Muscle of leg (tissue), 11 donors: Measurements from ENCODE around the gene LYRM4. TPM values are rescaled to one million over a fixed set of nuclear protein-coding genes. Genes with fewer than 3 reads are reported as not detected.

ENCODE experiments used
- DNase-seq: peaks from one replicate; pipeline ENCODE4 v3.0.0; 2013
- H3K27ac ChIP-seq: one replicate; pipeline ENCODE4 v1.5.1; 2013; ENCODE audit warnings: mild to moderate bottlenecking, low read length, control low read depth
- H3K27me3 ChIP-seq: one replicate; pipeline ENCODE4 v1.6.1; 2013; ENCODE audit warnings: low read length; ENCODE audit not compliant: control insufficient read depth, insufficient read depth
- H3K36me3 ChIP-seq: one replicate; pipeline ENCODE4 v1.6.1; 2013; ENCODE audit warnings: low read length; ENCODE audit not compliant: control insufficient read depth, insufficient read depth
- H3K4me1 ChIP-seq: one replicate; pipeline ENCODE4 v1.6.1; 2013; ENCODE audit warnings: low read length; ENCODE audit not compliant: control insufficient read depth, insufficient read depth
- H3K4me3 ChIP-seq: one replicate; pipeline ENCODE4 v1.5.1; 2013; ENCODE audit warnings: low read length, control low read depth
- H3K9me3 ChIP-seq: replicated peaks from 2 replicates; pipeline ENCODE4 v1.6.1; 2013; ENCODE audit warnings: low read depth, low read length; ENCODE audit not compliant: control insufficient read depth
- WGBS: methylation state at CpG from one replicate; pipeline ENCODE4 v1.1.5; 2013; ENCODE audit warnings: missing lambda C conversion rate; ENCODE audit not compliant: insufficient coverage; 5-methylcytosine and 5-hydroxymethylcytosine counted together
- polyA plus RNA-seq, 8 donors: library from polyadenylated mRNA; unstranded; fragments of 120-200 nt; gene quantifications; one replicate each; pipeline versions ENCODE4 v1.2.1 to v1.2.3, GENCODE V29; 2013; ENCODE audit warnings: inconsistent platforms in 1 of 8, low replicate concordance in 1 of 8; ENCODE audit not compliant: insufficient read length in 8 of 8, insufficient read depth in 1 of 8
- total RNA-seq: library from RNA; stranded (reverse); fragments of 120-200 nt; gene quantifications from one replicate; pipeline ENCODE4 v1.2.4, GENCODE V29; 2013

The LYRM4 gene
- total and polyA plus RNA-seq, 9 donors = 21.8 to 36.6 (median 29.4) TPM

- H3K9me3 ChIP-seq = no peaks in the 10 kb centered on the region
- H3K27me3 ChIP-seq = no peaks in the 10 kb centered on the region
- H3K4me1 ChIP-seq = no peaks in the 10 kb centered on the region
- DNase-seq = no peak
- no peak overlapping the region for H3K4me3 ChIP-seq
- WGBS = 56% methylated on average over 2 of the region's 4 CpGs
- H3K27ac ChIP-seq = no peak overlapping the region
- no peaks in the 10 kb centered on the region for H3K36me3 ChIP-seq
Measured at GRCh38 chr6:5230081-5230480, 30.7 kb downstream of the LYRM4 start.

DNA sequence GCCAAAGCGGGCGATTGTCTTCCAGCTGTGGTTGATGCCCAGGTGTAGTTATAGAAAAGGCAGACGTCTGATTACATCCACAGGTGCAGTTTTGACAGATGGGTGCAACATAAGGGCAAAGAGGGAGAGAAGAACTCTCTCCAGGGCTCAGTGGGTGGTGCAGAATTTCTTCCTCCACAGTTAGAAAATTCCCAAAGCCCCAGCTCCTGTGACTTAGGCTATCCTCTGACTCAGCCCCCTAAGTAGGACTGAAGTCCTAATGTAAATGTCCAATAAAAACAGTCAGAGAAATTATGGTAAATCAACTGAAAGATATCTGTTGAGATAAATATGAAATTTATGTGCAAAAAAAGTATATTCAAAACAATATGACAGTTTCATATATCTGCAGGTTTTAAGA, 31.4 kb downstream of the LYRM4 start:
- Histone ChIP-seq H3K36me3 (no peaks in the 10 kb centered on the region), H3K4me1 (no peaks in the 10 kb centered on the region), H3K9me3 (no peaks in the 10 kb centered on the region), H3K27me3 (no peaks in the 10 kb centered on the region), H3K4me3 (no peak overlapping the region), H3K27ac (no peak overlapping the region)
- no peak for DNase-seq
- WGBS = 92% methylated on average over 2 of the region's 3 CpGs

GRCh38 chr6:5223309-5223708, 37.4 kb downstream of the LYRM4 start:
- Histone ChIP-seq H3K27ac (no peak overlapping the region), H3K36me3 (no peaks in the 10 kb centered on the region), H3K4me1 (peaks cover 4% of the 10 kb centered on the region), H3K9me3 (no peaks in the 10 kb centered on the region), H3K27me3 (no peaks in the 10 kb centered on the region), H3K4me3 (no peak overlapping the region)
- no peak for DNase-seq
- 100% methylated on average over 2 of the region's 6 CpGs for WGBS

DNA sequence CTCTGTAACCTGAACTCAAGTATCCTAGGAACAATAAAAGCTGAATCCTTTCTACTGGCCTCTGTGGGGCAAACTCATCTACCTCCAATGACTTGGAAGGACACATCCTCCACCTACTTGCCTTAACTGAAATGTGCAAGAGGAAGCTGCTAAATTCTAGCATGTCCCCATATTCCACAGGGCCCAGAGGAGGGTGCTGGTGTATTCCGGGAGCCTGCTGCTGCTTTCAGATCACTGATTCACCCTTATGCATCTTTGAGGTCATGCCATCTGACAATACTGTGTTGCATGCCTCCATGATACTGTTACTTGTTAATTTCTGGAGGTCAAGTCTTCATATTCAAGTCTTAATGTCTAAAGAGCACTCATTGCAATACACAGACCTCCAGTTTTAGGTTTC, 40.3 kb downstream of the LYRM4 start:
- Histone ChIP-seq H3K4me1 (peaks cover 4% of the 10 kb centered on the region), H3K27ac (no peak overlapping the region), H3K4me3 (no peak overlapping the region), H3K36me3 (peaks cover 2% of the 10 kb centered on the region), H3K9me3 (no peaks in the 10 kb centered on the region), H3K27me3 (no peaks in the 10 kb centered on the region)
- no CpG with 5 or more reads among the region's 1 CpG for WGBS
- no peak for DNase-seq

GRCh38 chr6:5219011-5219691, 41.6 kb downstream of the LYRM4 start:
- 60% methylated on average over 1 of the region's 5 CpGs for WGBS
- peak; percentile 91 for DNase-seq

GRCh38 chr6:5217356-5217755, 43.4 kb downstream of the LYRM4 start:
- H3K27ac ChIP-seq = no peak overlapping the region
- H3K9me3 ChIP-seq = no peaks in the 10 kb centered on the region
- peaks cover 7% of the 10 kb centered on the region for H3K36me3 ChIP-seq
- H3K27me3 ChIP-seq = no peaks in the 10 kb centered on the region
- no peak overlapping the region for H3K4me3 ChIP-seq
- 80% methylated on average over 1 of the region's 2 CpGs for WGBS
- peaks cover 9% of the 10 kb centered on the region for H3K4me1 ChIP-seq
- no peak for DNase-seq

More at GRCh38 chr6:5219011-5219691, 41.6 kb downstream of the LYRM4 start:
- Histone ChIP-seq H3K27ac (peak overlapping the region; percentile 60), H3K4me1 (peaks cover 4% of the 10 kb centered on the region), H3K36me3 (peaks cover 2% of the 10 kb centered on the region), H3K4me3 (no peak overlapping the region), H3K27me3 (no peaks in the 10 kb centered on the region), H3K9me3 (no peaks in the 10 kb centered on the region)

DNA sequence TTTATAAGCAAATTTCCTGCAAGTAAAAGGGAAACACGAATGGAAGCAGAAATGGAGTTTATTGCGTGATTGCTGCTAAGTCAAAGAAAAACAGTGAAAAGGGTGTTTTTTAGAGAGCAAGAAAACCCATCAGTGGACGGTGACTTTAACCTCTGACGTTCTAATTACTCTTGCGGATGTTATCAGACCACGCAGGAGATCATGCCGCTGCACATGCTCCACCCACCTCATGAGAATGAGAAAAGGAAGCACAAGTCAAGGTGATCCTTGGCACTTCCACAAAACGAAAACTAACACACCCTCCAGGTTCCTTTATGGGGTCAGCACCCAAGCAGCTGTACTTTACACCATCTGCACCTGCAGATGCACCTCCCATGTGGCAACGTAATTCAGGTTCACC, 45.0 kb downstream of the LYRM4 start:
- peaks cover 7% of the 10 kb centered on the region for H3K36me3 ChIP-seq
- no peaks in the 10 kb centered on the region for H3K27me3 ChIP-seq
- WGBS = 63% methylated on average over 3 of the region's 9 CpGs
- peaks cover 9% of the 10 kb centered on the region for H3K4me1 ChIP-seq
- H3K4me3 ChIP-seq = no peak overlapping the region
- no peak for DNase-seq
- no peak overlapping the region for H3K27ac ChIP-seq
- H3K9me3 ChIP-seq = no peaks in the 10 kb centered on the region

DNA sequence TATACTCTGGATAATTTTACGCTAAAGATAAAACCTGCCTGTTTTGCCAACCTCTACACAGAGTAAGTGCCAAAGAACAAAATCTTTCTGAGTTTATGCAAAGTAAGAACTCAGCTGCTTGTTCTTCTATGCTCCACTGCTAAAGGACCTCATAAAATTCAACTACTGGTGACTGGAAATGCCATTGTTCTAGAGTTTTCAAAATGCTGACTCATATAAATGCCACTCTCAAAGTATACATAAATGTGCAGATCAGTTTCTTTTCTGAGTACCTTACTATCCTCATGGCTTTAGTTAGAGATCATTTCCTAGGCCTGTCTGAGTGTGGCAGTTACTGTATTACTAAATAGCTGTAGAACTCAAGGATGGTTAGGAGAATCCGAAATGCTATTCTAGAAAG, 45.6 kb downstream of the LYRM4 start:
- H3K9me3 ChIP-seq = no peaks in the 10 kb centered on the region
- no peak for DNase-seq
- no peak overlapping the region for H3K27ac ChIP-seq
- H3K4me3 ChIP-seq = no peak overlapping the region
- peaks cover 9% of the 10 kb centered on the region for H3K4me1 ChIP-seq
- WGBS = no CpG with 5 or more reads among the region's 2 CpGs
- H3K27me3 ChIP-seq = no peaks in the 10 kb centered on the region
- H3K36me3 ChIP-seq = peaks cover 7% of the 10 kb centered on the region

- WGBS = 42% methylated on average over 5 of the region's 10 CpGs
- no peak overlapping the region for H3K27ac ChIP-seq
Measured at GRCh38 chr6:5214570-5215052, 46.1 kb downstream of the LYRM4 start.

DNA sequence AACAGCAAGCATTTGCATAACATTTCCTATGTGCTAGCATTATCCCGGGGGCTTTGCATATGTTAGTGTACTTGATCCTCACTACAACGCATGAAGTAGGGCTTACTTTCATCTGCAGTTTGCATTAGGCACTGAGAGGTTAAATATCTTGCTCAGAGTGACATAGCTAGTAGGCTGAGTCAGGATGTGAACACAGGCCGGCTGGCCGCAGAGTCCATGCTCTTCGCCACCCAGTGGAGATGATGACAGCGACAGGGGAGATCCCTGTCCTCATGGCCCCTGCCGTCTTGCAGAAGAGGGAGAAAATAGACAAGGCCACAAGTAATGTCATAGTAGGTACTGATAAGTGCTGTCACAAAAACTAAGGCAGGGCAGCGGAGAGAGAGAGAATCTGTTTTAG, 46.9 kb downstream of the LYRM4 start:
- H3K4me3 ChIP-seq = no peak overlapping the region

More at GRCh38 chr6:5214570-5215052, 46.1 kb downstream of the LYRM4 start:
- Histone ChIP-seq H3K9me3 (no peaks in the 10 kb centered on the region), H3K4me1 (peaks cover 7% of the 10 kb centered on the region), H3K36me3 (peaks cover 7% of the 10 kb centered on the region), H3K27me3 (no peaks in the 10 kb centered on the region), H3K4me3 (no peak overlapping the region)
- peak; percentile 22 for DNase-seq

More for the DNA sequence above, 46.9 kb downstream of the LYRM4 start:
- H3K36me3 ChIP-seq = peaks cover 7% of the 10 kb centered on the region
- H3K4me1 ChIP-seq = peaks cover 9% of the 10 kb centered on the region
- H3K27ac ChIP-seq = no peak overlapping the region
- WGBS = 74% methylated on average over 6 of the region's 8 CpGs
- no peak for DNase-seq
- H3K27me3 ChIP-seq = no peaks in the 10 kb centered on the region
- no peaks in the 10 kb centered on the region for H3K9me3 ChIP-seq
